ENCODE measurements around the gene SEC23B. TPM values are rescaled to one million over a fixed set of nuclear protein-coding genes. Genes with fewer than 3 reads are reported as not detected.
A peak's percentile ranks its signal among the peaks of the same experiment; 100 is the strongest.

SEC23B gene
- total RNA-seq, 2 donors from 2014 or later = 56.5 to 77.8 TPM

GRCh38 chr20:18588574-18588933, 80.8 kb downstream of the SEC23B start:
- H3K9me3 ChIP-seq = no peaks in the 10 kb centered on the region
- no peak for DNase-seq
- TF ChIP-seq CTCF (IDR thresholded peaks at IDR 0.05) = no peak
- H3K27ac ChIP-seq = peak overlapping the region; percentile 55
- peak overlapping the region; percentile 89 for H3K4me3 ChIP-seq
- H3K36me3 ChIP-seq = no peaks in the 10 kb centered on the region
- intact Hi-C loops (cut with DNase I) = no loop called here
- peaks cover 3% of the 10 kb centered on the region for H3K4me1 ChIP-seq
- no peaks in the 10 kb centered on the region for H3K27me3 ChIP-seq
- H3K9ac ChIP-seq (ENCODE audit: low read depth in 2 of 2, low read length in 2 of 2) = peak overlapping the region; percentile 58 to 83

GRCh38 chr20:18589941-18590674, 82.4 kb downstream of the SEC23B start:
- Histone ChIP-seq H3K36me3 (no peaks in the 10 kb centered on the region), H3K27me3 (no peaks in the 10 kb centered on the region), H3K9me3 (no peaks in the 10 kb centered on the region), H3K9ac (ENCODE audit: low read depth in 2 of 2, low read length in 2 of 2) (no peak overlapping the region), H3K27ac (no peak overlapping the region), H3K4me1 (peaks cover 3% of the 10 kb centered on the region), H3K4me3 (no peak overlapping the region)
- intact Hi-C loops (cut with DNase I) = no loop called here
- TF ChIP-seq CTCF (IDR thresholded peaks at IDR 0.05) = no peak
- no peak for DNase-seq

GRCh38 chr20:18596270-18596669, 88.5 kb downstream of the SEC23B start:
- intact Hi-C loops (cut with DNase I) = no loop called here
- Histone ChIP-seq H3K36me3 (no peaks in the 10 kb centered on the region), H3K9ac (ENCODE audit: low read depth in 2 of 2, low read length in 2 of 2) (no peak overlapping the region)

GRCh38 chr20:18609741-18610140, 102.0 kb downstream of the SEC23B start:
- intact Hi-C loops (cut with DNase I) = no loop called here

More at GRCh38 chr20:18596270-18596669, 88.5 kb downstream of the SEC23B start:
- no peak for TF ChIP-seq CTCF (IDR thresholded peaks at IDR 0.05)
- Histone ChIP-seq H3K27ac (no peak overlapping the region), H3K4me3 (no peak overlapping the region), H3K4me1 (no peaks in the 10 kb centered on the region), H3K27me3 (no peaks in the 10 kb centered on the region), H3K9me3 (no peaks in the 10 kb centered on the region)
- DNase-seq = no peak

More at GRCh38 chr20:18609741-18610140, 102.0 kb downstream of the SEC23B start:
- no peaks in the 10 kb centered on the region for H3K36me3 ChIP-seq
- H3K4me3 ChIP-seq = no peak overlapping the region
- H3K27me3 ChIP-seq = no peaks in the 10 kb centered on the region
- no peaks in the 10 kb centered on the region for H3K9me3 ChIP-seq
- H3K27ac ChIP-seq = no peak overlapping the region
- no peak overlapping the region for H3K9ac ChIP-seq (ENCODE audit: low read depth in 2 of 2, low read length in 2 of 2)
- DNase-seq = no peak
- H3K4me1 ChIP-seq = no peaks in the 10 kb centered on the region
- TF ChIP-seq CTCF (IDR thresholded peaks at IDR 0.05) = no peak

Small RNA genes lying within 50 kb of the gene (microRNA-seq; reads per million reads assigned to microRNA genes)
- not detected for gene MIR3192

Other genes with a start within 250 kb of the SEC23B start
- gene ZNF133, start 219.4 kb upstream of the SEC23B start, total RNA-seq = 10 to 100 TPM in 1 of 2 donors, 1 to 10 TPM in 1; 7.4 to 10.9 TPM
- gene DZANK1, start 40.9 kb upstream of the SEC23B start, total RNA-seq = 1 to 10 TPM; 1.2 to 1.4 TPM
- 1 to 10 TPM; 5.5 to 8.9 TPM for gene POLR3F, start 40.5 kb upstream of the SEC23B start, total RNA-seq
- gene RBBP9, start 10.7 kb upstream of the SEC23B start, total RNA-seq = 10 to 100 TPM in 1 of 2 donors, 1 to 10 TPM in 1; 5.9 to 10.8 TPM
- gene SMIM26, start 59.5 kb downstream of the SEC23B start, total RNA-seq = 10 to 100 TPM; 67.9 to 78.1 TPM
- 10 to 100 TPM; 17.0 to 21.0 TPM for gene DTD1, start 80.1 kb downstream of the SEC23B start, total RNA-seq

Measured in colonic mucosa (tissue), 4 donors.